Astrocyte of the spinal cord (primary cell): ENCODE measurements around the gene GPSM1.

Source experiments
- DNase-seq: peaks from one replicate; pipeline ENCODE4 v3.0.0; 2011; ENCODE audit warnings: low read depth, low spot score
- H3K4me3 ChIP-seq: 2 replicates; pipeline ENCODE4 v1.5.1; 2011; ENCODE audit warnings: low read depth, mild to moderate bottlenecking, low read length, moderate library complexity
- in situ Hi-C: cut with HindIII; loops from 2 replicates; pipeline ENCODE4 v1.10.0; 2017; ENCODE audit warnings: low sequenced_read_pairs
- TF ChIP-seq, protein P1 (sequence below): IDR thresholded peaks from 2 replicates; pipeline ENCODE4 v1.5.1; 2012; ENCODE audit warnings: low read depth, mild to moderate bottlenecking, low read length, inconsistent platforms

GPSM1 gene

GRCh38 chr9:136367296-136368145 lies 40.2 kb downstream of the GPSM1 start:
- H3K4me3 ChIP-seq: no peak overlapping the region
- TF ChIP-seq, protein P1, sequence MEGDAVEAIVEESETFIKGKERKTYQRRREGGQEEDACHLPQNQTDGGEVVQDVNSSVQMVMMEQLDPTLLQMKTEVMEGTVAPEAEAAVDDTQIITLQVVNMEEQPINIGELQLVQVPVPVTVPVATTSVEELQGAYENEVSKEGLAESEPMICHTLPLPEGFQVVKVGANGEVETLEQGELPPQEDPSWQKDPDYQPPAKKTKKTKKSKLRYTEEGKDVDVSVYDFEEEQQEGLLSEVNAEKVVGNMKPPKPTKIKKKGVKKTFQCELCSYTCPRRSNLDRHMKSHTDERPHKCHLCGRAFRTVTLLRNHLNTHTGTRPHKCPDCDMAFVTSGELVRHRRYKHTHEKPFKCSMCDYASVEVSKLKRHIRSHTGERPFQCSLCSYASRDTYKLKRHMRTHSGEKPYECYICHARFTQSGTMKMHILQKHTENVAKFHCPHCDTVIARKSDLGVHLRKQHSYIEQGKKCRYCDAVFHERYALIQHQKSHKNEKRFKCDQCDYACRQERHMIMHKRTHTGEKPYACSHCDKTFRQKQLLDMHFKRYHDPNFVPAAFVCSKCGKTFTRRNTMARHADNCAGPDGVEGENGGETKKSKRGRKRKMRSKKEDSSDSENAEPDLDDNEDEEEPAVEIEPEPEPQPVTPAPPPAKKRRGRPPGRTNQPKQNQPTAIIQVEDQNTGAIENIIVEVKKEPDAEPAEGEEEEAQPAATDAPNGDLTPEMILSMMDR: no peak
- no peak for DNase-seq
- in situ Hi-C loops: no loop called here

GRCh38 chr9:136368190-136368589 lies 40.9 kb downstream of the GPSM1 start:
- TF ChIP-seq, protein P1: no peak
- no peak for DNase-seq
- in situ Hi-C loops: no loop called here
- no peak overlapping the region for H3K4me3 ChIP-seq

DNA sequence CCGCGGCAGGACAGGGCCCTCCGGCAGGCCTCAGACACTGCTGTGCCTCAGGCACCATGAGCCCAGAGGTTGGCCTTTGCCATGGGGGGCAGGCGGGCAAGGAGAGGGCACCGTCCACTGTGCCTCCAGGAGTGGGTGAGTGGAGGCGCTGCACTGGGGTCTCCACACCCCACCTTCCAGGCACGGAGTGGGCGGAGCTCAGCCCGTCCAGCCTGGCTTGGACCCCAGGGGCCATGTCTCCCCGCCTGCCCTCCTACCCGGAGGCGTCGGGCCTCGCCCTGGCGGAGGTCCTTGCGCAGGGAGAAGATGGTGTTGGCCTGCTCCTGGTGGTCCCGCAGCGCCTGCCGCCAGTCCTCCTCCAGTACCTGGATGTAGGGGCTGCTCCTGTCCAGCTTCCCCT lies 42.7 kb downstream of the GPSM1 start:
- H3K4me3 ChIP-seq: no peak overlapping the region
- DNase-seq: no peak
- in situ Hi-C loops: no loop called here
- TF ChIP-seq, protein P1: no peak

GRCh38 chr9:136370687-136371532 lies 43.6 kb downstream of the GPSM1 start:
- in situ Hi-C loops: no loop called here
- TF ChIP-seq, protein P1: no peak
- no peak overlapping the region for H3K4me3 ChIP-seq
- no peak for DNase-seq

DNA sequence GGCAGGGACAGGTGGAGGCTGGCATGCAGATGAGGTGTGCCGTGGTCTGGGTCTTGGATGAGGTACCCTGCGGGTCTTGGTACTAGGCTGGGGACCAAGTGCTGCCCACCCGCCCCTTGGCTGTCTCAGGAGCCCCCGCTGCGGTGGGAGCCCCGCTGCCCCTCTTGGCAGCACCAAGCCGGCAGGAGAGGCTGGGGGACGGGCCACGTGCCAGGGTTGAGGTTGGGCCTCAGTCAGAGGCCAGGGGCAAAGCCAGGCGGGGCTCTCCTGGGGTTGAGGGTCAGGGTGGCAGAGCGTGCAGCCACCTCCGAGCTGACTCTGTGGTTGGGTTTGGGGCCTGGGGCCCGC lies 44.2 kb downstream of the GPSM1 start:
- TF ChIP-seq, protein P1: no peak
- in situ Hi-C loops: no loop called here
- DNase-seq: no peak
- no peak overlapping the region for H3K4me3 ChIP-seq

GRCh38 chr9:136372006-136372405 lies 44.7 kb downstream of the GPSM1 start:
- TF ChIP-seq, protein P1: no peak
- no peak for DNase-seq
- no peak overlapping the region for H3K4me3 ChIP-seq
- in situ Hi-C loops: no loop called here
